Left kidney (tissue), 2 donors: ENCODE results near the gene NR1H3. TPM values are rescaled to one million over a fixed set of nuclear protein-coding genes. Genes with fewer than 3 reads are reported as not detected.
"Not testable (repeated sequence)": the region's sequence is repeated elsewhere in the genome, so short reads cannot be mapped to it uniquely, and the experiment has no call there.

Source experiments
- DNase-seq: peaks from one replicate; pipeline ENCODE4 v3.0.0-alpha.2; 2013
- polyA plus RNA-seq: library from polyadenylated mRNA; unstranded; fragments of 120-200 nt; gene quantifications from one replicate; pipeline ENCODE4 v1.2.1, GENCODE V29; 2013; ENCODE audit not compliant: insufficient read length

Gene NR1H3
- polyA plus RNA-seq, 1 donor: 43.0 TPM

GRCh38 chr11:47305734-47306483, 48.1 kb downstream of the NR1H3 start:
- no peak for DNase-seq

GRCh38 chr11:47306484-47306844, 48.7 kb downstream of the NR1H3 start:
- no peak for DNase-seq

- no peak for DNase-seq
These were observed 50.4 kb downstream of the NR1H3 start for GRCh38 chr11:47308050-47308823.

GRCh38 chr11:47314992-47315391, 57.2 kb downstream of the NR1H3 start:
- DNase-seq: no peak

- not testable (repeated sequence) for DNase-seq
These were observed 58.7 kb downstream of the NR1H3 start for GRCh38 chr11:47316501-47316900.

GRCh38 chr11:47317064-47317828, 59.5 kb downstream of the NR1H3 start:
- DNase-seq: no peak

- no peak for DNase-seq
These were observed 60.4 kb downstream of the NR1H3 start for GRCh38 chr11:47318166-47318565.

Other genes with a start within 250 kb of the NR1H3 start
- gene ARFGAP2, start 81.1 kb upstream of the NR1H3 start, polyA plus RNA-seq: 93.8 TPM
- 27.6 TPM for gene PACSIN3, start 71.6 kb upstream of the NR1H3 start, polyA plus RNA-seq
- 28.1 TPM for gene DDB2, start 43.0 kb upstream of the NR1H3 start, polyA plus RNA-seq
- 57.7 TPM for gene ACP2, start 9.2 kb upstream of the NR1H3 start, polyA plus RNA-seq
- gene MADD, start 12.1 kb downstream of the NR1H3 start, polyA plus RNA-seq: 53.9 TPM
- 0.13 TPM for gene MYBPC3, start 94.7 kb downstream of the NR1H3 start, polyA plus RNA-seq
- 3.4 TPM for gene SPI1, start 120.6 kb downstream of the NR1H3 start, polyA plus RNA-seq
- gene SLC39A13, start 150.6 kb downstream of the NR1H3 start, polyA plus RNA-seq: 39.5 TPM
- 164 TPM for gene PSMC3, start 168.4 kb downstream of the NR1H3 start, polyA plus RNA-seq
- gene RAPSN, start 191.1 kb downstream of the NR1H3 start, polyA plus RNA-seq: not detected